ENCODE measurements around the gene ANKS1B. TPM values are rescaled to one million over a fixed set of nuclear protein-coding genes. Genes with fewer than 3 reads are reported as not detected.

ANKS1B gene
- total RNA-seq, 1 experiment from 2014 or later = 0.54 TPM

GRCh38 chr12:99234702-99235101 lies 750.0 kb downstream of the ANKS1B start:
- H3K9ac ChIP-seq (ENCODE audit: low read length) = no peak overlapping the region
- peaks cover 2% of the 10 kb centered on the region; the same call in 1 of the 2 replicates for H3K27me3 ChIP-seq (ENCODE audit: insufficient read depth, low read length)
- no TSS peak for BruUV-seq (replicated peaks)
- ChIA-PET CTCF (no interaction called here), RAD21 (ENCODE audit: low non-redundant PET in 1 of 2, low total read pairs in 2 of 2, uncharacterized antibody in 2 of 2, unreplicated experiment in 2 of 2) (no interaction called here), POLR2A (no interaction called here)
- no peak overlapping the region for H3K27ac ChIP-seq (ENCODE audit: low read depth, low read length)
- no peaks in the 10 kb centered on the region for H3K9me2 ChIP-seq (ENCODE audit: insufficient read depth)
- no peaks in the 10 kb centered on the region for H3K79me2 ChIP-seq (ENCODE audit: insufficient read depth, low read length)
- H2AFZ ChIP-seq (ENCODE audit: low read depth, low read length, poor library complexity, severe bottlenecking) = no peak overlapping the region
- H3K9me3 ChIP-seq (ENCODE audit: control insufficient read depth in 1 of 2, insufficient read depth in 1 of 2, low read depth in 1 of 2, low read length in 2 of 2) = no peaks in the 10 kb centered on the region
- DNase-seq (ENCODE audit: low read depth, low spot score) (no peak), ATAC-seq (no peak)
- TF ChIP-seq YY1 (IDR thresholded peaks at IDR 0.05; ENCODE audit: extremely low read depth, insufficient replicate concordance, low read depth, low read length) = no peak
- no peak for TF ChIP-seq ATF3 (IDR thresholded peaks at IDR 0.05)
- TF ChIP-seq ZNF274 (IDR thresholded peaks at IDR 0.05; ENCODE audit: low read depth, low read length) = no peak
- no peak for TF ChIP-seq CTCF (IDR thresholded peaks at IDR 0.05 in 2 of 3, conservative IDR thresholded peaks at IDR 0.05 in 1 of 3; ENCODE audit: borderline replicate concordance in 1 of 3, insufficient read depth in 1 of 3, low read depth in 2 of 3, low read length in 2 of 3)
- H4K20me1 ChIP-seq (ENCODE audit: insufficient read depth) = no peaks in the 10 kb centered on the region
- H3K36me3 ChIP-seq (ENCODE audit: control insufficient read depth in 1 of 2, insufficient read depth in 2 of 2, low read length in 2 of 2) = no peaks in the 10 kb centered on the region
- H3K4me2 ChIP-seq (ENCODE audit: low read length) = no peak overlapping the region
- H3K4me3 ChIP-seq (replicated peaks in 1 of 2; ENCODE audit: low read depth in 1 of 2, low read length in 2 of 2) = no peak overlapping the region
- no peaks in the 10 kb centered on the region for H3K4me1 ChIP-seq (ENCODE audit: control insufficient read depth in 1 of 2, insufficient read depth in 2 of 2, low read length in 2 of 2)
- intact Hi-C loops (cut with micrococcal nuclease) = no loop called here

GRCh38 chr12:99232324-99232723 lies 752.4 kb downstream of the ANKS1B start:
- POLR2A ChIA-PET = no interaction called here
- no peaks in the 10 kb centered on the region for H3K9me3 ChIP-seq (ENCODE audit: control insufficient read depth in 1 of 2, insufficient read depth in 1 of 2, low read depth in 1 of 2, low read length in 2 of 2)
- CTCF ChIA-PET = no interaction called here
- H3K9ac ChIP-seq (ENCODE audit: low read length) = no peak overlapping the region
- H2AFZ ChIP-seq (ENCODE audit: low read depth, low read length, poor library complexity, severe bottlenecking) = no peak overlapping the region
- no peaks in the 10 kb centered on the region for H3K36me3 ChIP-seq (ENCODE audit: control insufficient read depth in 1 of 2, insufficient read depth in 2 of 2, low read length in 2 of 2)
- no peak overlapping the region for H3K27ac ChIP-seq (ENCODE audit: low read depth, low read length)
- H3K79me2 ChIP-seq (ENCODE audit: insufficient read depth, low read length) = no peaks in the 10 kb centered on the region
- no peak overlapping the region for H3K4me2 ChIP-seq (ENCODE audit: low read length)
- H4K20me1 ChIP-seq (ENCODE audit: insufficient read depth) = no peaks in the 10 kb centered on the region
- intact Hi-C loops (cut with micrococcal nuclease) = no loop called here
- BruUV-seq (replicated peaks) = no TSS peak
- no peaks in the 10 kb centered on the region for H3K27me3 ChIP-seq (ENCODE audit: insufficient read depth, low read length)
- H3K4me3 ChIP-seq (replicated peaks in 1 of 2; ENCODE audit: low read depth in 1 of 2, low read length in 2 of 2) = no peak overlapping the region
- no peaks in the 10 kb centered on the region for H3K9me2 ChIP-seq (ENCODE audit: insufficient read depth)
- H3K4me1 ChIP-seq (ENCODE audit: control insufficient read depth in 1 of 2, insufficient read depth in 2 of 2, low read length in 2 of 2) = no peaks in the 10 kb centered on the region
- ATAC-seq = no peak
- DNase-seq (ENCODE audit: low read depth, low spot score) = no peak
- RAD21 ChIA-PET (ENCODE audit: low non-redundant PET in 1 of 2, low total read pairs in 2 of 2, uncharacterized antibody in 2 of 2, unreplicated experiment in 2 of 2) = no interaction called here
- TF ChIP-seq EZH2 (IDR thresholded peaks at IDR 0.05) = no peak
- TF ChIP-seq JUND (IDR thresholded peaks at IDR 0.05) = no peak
- TF ChIP-seq FOSL1 (IDR thresholded peaks at IDR 0.05; ENCODE audit: low read depth) = no peak
- no peak for TF ChIP-seq TCF7L2 (IDR thresholded peaks at IDR 0.05; ENCODE audit: borderline replicate concordance, extremely low read depth, insufficient read depth, insufficient read length)
- no peak for TF ChIP-seq CBX3 (IDR thresholded peaks at IDR 0.05; ENCODE audit: low read depth)
- TF ChIP-seq SRF (IDR thresholded peaks at IDR 0.05; ENCODE audit: low read depth) = no peak
- TF ChIP-seq CTCF (IDR thresholded peaks at IDR 0.05 in 2 of 3, conservative IDR thresholded peaks at IDR 0.05 in 1 of 3; ENCODE audit: borderline replicate concordance in 1 of 3, insufficient read depth in 1 of 3, low read depth in 2 of 3, low read length in 2 of 3) = no peak
- no peak for TF ChIP-seq ATF3 (IDR thresholded peaks at IDR 0.05)
- TF ChIP-seq ZFX (IDR thresholded peaks at IDR 0.05) = no peak
- TF ChIP-seq ZBTB33 (IDR thresholded peaks at IDR 0.05; ENCODE audit: extremely low read depth, insufficient replicate concordance, low read length) = no peak
- no peak for TF ChIP-seq YY1 (IDR thresholded peaks at IDR 0.05; ENCODE audit: extremely low read depth, insufficient replicate concordance, low read depth, low read length)
- no peak for TF ChIP-seq POLR2A (IDR thresholded peaks at IDR 0.05; ENCODE audit: borderline replicate concordance, extremely low read depth, insufficient read depth, insufficient read length)
- no peak for TF ChIP-seq ZNF274 (IDR thresholded peaks at IDR 0.05; ENCODE audit: low read depth, low read length)

Measured in HCT116 (cell line).